Measurements from ENCODE around the gene PSG7.
"Not testable (repeated sequence)": the region's sequence is repeated elsewhere in the genome, so short reads cannot be mapped to it uniquely, and the experiment has no call there.

GRCh38 chr19:42874901-42875813, 61.9 kb downstream of the PSG7 start:
- TF ChIP-seq, protein P1, sequence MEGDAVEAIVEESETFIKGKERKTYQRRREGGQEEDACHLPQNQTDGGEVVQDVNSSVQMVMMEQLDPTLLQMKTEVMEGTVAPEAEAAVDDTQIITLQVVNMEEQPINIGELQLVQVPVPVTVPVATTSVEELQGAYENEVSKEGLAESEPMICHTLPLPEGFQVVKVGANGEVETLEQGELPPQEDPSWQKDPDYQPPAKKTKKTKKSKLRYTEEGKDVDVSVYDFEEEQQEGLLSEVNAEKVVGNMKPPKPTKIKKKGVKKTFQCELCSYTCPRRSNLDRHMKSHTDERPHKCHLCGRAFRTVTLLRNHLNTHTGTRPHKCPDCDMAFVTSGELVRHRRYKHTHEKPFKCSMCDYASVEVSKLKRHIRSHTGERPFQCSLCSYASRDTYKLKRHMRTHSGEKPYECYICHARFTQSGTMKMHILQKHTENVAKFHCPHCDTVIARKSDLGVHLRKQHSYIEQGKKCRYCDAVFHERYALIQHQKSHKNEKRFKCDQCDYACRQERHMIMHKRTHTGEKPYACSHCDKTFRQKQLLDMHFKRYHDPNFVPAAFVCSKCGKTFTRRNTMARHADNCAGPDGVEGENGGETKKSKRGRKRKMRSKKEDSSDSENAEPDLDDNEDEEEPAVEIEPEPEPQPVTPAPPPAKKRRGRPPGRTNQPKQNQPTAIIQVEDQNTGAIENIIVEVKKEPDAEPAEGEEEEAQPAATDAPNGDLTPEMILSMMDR (IDR thresholded peaks at IDR 0.05) = not testable (repeated sequence)
- TF ChIP-seq POLR2A, POLR2AphosphoS5 (IDR thresholded peaks at IDR 0.05): not testable (repeated sequence)

All from prostate gland (tissue), 2 donors.